DMS 273 (cell line): ENCODE measurements around the gene STPG3.

Experiments used
- DNase-seq: peaks from one replicate; lab custom pipeline; 2025; ENCODE audit not compliant: unreplicated experiment; lab: John Stamatoyannopoulos, UW

STPG3 gene

DNA sequence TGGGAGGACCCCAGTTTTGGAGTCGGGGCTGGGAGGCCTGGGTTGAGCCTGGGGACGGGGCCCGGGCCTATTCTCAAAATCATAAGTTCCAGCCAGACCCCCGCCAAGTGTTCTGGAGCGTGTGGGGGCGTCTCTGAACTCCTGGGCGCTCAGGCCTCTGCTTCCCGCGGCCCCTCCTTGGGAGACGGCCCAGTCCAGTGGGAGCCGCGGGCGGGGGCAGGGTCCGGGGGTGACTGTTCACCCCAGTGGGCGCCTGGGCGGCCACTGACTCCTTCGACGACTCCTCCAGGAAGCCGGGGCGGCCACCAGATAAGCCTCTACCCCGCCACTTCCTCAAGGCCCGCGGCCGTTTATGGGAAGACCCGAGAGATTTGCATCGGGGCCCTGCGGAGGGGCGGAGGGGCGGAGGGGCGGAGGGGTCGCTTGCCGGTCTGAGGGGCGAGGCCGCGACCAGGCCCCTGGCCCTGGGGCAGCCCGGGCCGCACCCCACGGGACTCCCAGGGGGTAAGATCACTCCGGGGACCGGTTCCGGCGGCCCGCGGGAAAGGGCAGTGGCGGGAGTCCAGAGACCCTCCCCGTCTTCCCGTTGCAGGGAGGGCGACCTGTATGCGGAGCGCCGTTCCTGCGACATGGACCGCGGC, 27.1 kb downstream of the STPG3 start:
- no peak for DNase-seq

DNA sequence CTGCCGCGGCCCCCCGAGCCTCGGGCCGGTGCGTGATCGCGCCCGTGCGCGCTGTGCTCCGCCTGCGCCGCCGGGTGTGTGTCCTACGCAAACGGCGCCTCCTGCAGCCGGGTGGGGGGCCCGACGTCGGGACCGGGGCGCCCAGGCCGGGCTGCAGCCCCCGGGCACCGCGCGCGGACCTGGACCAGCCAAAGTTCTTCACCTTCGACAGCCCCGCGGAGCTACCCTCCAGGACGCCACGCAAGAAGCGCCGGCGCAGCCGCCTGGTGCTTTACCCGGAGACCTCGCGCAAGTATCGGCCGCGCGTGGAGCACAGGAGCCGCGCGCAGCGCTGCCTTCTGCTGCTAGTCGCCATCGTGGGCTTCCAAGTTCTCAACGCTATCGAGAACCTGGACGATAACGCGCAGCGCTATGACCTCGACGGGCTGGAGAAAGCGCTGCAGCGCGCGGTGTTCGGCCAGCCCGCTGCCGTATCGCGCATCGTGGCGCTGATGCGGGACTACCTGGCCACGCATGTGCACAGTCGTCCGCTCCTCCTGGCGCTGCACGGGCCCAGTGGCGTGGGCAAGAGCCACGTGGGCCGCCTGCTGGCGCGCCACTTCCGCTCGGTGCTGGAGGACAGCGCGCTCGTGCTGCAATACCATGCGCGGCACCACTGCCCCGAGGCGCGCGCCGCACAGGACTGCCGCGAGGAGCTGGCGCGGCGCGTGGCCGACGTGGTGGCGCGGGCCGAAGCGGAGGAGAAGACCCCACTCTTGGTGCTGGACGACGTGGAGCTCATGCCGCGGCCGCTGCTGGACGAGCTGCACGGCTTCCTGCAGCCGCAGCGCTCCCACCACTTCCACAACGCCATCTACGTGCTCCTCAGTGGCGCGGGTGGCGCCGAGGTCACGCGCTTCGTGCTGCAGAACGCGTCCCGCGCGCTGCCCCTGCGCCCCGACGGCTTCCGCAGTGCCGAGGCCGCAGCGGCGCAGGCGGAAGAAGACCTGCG, 27.9 kb downstream of the STPG3 start:
- DNase-seq: no peak

DNA sequence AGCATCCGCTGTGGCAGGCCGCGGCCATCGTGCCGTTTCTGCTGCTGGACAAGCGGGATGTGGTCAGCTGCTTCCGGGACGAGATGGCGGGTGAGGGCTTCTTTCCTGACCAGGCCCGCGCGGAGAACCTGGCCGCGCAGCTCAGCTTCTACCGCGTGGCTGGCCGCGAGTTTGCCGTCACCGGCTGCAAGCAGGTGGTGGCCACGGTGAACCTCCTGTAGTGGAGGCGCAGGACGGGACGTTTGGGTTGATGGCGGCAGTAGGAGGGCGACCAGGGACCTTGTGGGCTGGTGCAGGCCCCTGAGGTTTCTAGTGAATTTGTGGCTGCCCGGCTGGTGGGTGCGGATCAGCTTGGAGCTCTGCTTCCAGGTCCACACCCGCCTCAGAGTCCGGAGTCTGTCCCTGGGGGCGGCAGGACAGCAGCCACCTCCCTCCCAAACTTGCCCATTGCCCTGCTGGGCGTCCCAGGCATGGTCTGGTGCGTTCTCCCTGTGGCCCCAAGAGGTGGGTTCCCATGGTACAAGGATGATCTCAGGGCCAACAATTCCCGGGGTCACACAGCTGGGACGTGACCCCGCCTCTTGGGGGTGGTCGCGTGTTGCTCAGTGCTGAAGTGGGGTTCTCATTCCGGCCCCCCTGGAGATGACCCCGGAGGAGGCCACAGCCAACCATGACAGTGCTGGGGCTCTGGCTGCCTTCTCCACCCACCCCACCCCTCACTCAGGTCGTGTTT, 28.8 kb downstream of the STPG3 start:
- DNase-seq: no peak

- DNase-seq: no peak
Observed at GRCh38 chr9:137280474-137281344, 29.6 kb downstream of the STPG3 start.

- DNase-seq: no peak
Observed at GRCh38 chr9:137281345-137282116, 30.4 kb downstream of the STPG3 start.

- peak; percentile 76 for DNase-seq
Observed at GRCh38 chr9:137286975-137287383, 35.9 kb downstream of the STPG3 start.

DNA sequence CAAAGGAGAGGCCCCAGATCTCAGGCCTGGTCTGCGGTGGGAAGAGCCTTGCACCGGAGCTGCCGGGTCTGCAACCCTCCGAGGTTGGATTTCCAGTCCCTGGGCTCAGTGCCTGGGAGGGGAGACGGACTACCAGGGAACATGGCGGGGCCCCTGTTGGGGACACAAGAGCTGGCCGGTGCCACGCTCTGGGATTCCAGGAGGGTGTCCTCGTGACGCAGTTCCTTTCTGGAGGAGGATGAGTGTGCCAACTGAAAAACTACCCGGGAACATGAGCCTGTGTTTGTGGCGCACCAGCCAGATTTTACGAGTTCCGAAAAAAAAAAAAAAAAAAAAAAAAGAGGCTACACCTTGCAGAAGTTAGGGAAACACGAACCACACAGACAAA, 42.0 kb downstream of the STPG3 start:
- DNase-seq: no peak

- DNase-seq: no peak
Observed at GRCh38 chr9:137293482-137294090, 42.5 kb downstream of the STPG3 start.

DNA sequence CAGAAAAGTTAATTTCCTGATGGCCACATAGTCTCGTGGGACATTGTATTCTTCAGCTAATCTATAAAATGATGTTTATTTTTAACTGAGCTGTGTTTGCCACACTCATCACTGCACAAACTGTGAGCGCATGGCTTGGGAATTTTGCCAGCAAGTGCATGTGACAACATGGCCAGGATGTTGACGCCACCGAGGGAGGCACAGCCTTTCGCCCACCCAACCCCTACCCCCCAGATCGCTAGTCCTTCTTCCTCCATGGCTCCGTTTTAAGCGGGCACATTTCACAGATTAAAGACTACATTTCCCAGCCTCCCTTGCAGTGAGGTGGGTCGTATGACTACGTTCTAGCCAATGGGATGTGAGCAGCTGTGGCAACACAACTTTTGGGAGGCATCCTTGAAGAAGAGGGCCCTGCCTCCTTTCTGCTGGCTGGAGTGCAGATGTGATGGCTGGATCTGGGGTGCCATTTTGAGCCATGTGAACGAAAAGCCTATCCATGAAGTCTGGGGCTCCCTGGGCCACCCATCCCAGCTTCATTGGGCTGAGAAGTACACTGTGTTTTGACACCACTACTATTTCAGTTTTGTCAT, 43.1 kb downstream of the STPG3 start:
- peak; percentile 81 for DNase-seq

DNA sequence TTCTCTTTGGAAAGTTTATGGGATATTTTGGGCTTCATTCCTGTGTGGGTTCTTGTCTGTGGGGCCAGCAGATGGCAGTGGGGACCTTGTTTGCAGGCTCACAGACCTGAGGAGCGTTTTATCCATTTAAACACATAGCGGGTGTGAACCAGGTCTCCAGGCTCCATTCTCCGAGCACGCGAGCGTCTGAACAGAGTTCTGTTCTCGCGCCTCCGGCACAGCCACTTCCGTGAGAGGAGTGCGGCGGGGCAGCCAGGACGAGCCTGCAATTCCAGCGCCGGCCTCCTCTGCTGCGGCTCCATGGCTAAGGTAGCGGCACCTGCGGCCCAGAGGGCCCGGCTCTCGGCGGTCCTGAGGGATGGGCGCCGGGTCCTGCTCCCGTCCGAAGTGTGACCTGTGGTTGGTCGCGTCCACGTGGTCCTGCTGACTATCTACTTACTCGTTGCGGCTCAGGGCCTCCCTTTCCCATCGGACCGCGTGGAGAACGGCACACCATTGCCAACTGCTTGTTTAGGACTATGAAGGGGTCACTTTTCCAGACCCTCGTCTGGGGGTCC, 43.7 kb downstream of the STPG3 start:
- DNase-seq: peak; percentile 66

GRCh38 chr9:137295238-137295811, 44.2 kb downstream of the STPG3 start:
- peak; percentile 79 for DNase-seq

DNA sequence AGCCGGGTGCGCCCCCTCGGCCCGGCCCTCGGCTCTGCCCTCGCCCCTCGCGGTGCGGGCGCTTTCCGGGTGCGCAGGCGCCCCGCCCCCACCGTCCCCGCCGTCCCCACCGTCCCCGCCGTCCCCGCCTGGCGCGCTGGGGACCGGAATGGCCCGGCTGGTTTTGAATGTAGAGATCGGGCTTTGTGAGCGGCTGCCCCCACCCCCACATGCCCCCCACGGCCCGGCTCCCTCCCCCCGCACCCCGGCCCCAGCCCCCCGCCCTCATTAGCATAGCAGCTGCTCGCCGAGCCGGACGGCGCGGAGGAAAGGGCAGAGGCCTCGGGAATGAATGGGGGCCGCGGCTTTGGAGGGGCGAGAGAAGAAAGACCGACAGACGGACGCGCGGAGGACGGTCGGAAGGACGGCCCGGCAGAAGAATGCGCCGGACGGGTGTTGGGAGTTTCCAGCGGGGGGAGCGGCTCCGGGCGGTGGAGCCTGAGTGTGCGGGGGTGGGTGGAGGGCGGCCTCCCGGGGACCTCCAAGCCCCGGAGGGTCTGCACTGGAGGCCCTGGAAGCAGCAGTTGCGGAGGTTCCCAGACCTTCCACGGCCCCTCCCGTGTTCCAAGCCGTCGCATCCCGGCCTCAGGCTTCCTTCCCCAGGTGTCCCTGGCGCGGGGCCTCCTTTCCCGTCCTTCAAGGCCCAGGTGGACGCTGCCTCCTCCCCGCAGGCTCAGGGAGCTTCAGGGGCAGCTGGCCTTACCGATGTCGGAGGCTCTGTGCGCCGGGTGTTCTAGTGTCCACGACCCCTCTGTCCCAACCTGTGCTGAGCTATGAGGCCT, 45.0 kb downstream of the STPG3 start:
- DNase-seq: no peak

- DNase-seq: no peak
Observed at GRCh38 chr9:137296670-137297664, 45.9 kb downstream of the STPG3 start.

- no peak for DNase-seq
Observed at GRCh38 chr9:137297966-137298365, 46.9 kb downstream of the STPG3 start.

DNA sequence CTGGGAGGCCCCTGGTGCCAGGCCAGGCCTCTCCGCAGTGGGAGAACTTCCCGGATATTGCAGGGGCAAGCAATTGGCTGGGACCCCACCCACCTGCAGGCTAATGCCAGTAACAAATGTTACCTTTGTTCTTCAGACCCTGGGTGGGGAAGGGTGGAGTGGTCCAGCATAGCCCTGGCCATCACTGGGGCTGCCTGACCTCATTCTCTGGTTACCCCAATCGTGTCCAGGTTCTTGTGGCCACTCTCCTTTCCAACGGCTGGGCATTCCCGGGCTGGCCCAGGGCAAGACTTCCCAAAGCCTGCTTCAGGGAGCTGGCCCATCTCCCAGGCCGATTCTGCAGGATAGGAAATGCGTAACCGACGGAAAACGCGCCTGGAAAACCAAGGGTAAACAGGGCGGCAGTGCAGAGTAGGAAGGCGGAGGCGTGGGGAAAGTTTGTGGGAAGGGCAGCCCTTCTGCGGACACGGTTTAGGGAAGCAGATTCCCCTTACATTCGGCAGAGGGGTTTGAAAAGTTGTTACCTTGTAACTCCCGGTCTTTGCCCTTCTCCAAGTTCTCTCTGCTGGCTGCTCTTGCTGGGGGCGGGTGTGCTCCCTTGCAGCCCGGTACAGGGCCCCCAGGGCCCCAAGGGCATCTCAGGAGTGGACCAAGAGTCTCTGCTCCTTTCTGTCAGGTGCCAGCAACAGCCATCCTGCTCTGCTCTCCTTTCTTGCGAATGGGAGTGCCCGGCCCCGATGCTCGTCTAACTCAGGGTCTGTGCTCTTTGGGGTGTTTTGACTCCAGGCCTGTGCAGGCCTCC, 47.5 kb downstream of the STPG3 start:
- no peak for DNase-seq

DNA sequence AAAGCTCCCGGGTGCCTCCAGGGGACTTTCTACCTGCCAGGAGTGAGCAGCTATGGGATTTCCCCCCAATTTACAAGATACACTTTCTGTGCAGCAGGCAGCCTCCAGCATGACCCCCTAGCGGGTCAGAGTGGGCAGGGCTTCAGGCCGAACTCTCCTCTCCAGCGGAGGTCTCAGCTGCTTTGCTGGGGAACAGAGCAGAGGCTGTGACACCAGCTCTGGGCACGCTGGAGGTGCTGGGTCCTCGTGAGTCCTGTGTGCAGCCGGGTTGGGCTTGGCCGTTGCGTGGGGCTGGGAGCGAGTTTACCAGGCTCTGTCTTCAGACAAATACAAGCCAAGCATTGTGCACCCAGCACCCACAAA, 48.1 kb downstream of the STPG3 start:
- DNase-seq: no peak
